GM18520 (cell line): ENCODE measurements around the gene C4BPA.

ENCODE experiments used
- ATAC-seq: cut with Tn5 transposase; IDR thresholded peaks from one replicate; pipeline ENCODE4 v1.9.1; 2021; ENCODE audit not compliant: unreplicated experiment

The C4BPA gene

DNA sequence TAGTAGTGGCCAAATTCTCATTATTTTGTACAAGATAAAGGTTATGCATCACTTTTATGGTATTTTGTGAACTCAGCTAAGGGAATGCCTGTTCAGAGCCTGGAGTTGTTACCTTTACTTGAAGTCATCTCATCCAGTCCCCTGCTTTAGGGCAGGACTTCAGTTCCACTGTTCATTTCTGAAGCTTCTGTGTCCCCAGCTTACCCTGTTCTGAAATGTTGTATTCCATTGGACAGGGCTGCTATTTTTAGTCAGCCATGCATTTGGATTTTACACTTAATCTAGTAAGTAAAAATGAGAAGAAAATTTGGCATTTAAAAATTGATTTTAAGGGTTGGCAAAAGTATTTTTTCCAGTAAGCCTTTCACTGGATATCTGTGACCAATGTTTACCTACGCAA lies 27.0 kb upstream of the C4BPA start:
- no peak for ATAC-seq

DNA sequence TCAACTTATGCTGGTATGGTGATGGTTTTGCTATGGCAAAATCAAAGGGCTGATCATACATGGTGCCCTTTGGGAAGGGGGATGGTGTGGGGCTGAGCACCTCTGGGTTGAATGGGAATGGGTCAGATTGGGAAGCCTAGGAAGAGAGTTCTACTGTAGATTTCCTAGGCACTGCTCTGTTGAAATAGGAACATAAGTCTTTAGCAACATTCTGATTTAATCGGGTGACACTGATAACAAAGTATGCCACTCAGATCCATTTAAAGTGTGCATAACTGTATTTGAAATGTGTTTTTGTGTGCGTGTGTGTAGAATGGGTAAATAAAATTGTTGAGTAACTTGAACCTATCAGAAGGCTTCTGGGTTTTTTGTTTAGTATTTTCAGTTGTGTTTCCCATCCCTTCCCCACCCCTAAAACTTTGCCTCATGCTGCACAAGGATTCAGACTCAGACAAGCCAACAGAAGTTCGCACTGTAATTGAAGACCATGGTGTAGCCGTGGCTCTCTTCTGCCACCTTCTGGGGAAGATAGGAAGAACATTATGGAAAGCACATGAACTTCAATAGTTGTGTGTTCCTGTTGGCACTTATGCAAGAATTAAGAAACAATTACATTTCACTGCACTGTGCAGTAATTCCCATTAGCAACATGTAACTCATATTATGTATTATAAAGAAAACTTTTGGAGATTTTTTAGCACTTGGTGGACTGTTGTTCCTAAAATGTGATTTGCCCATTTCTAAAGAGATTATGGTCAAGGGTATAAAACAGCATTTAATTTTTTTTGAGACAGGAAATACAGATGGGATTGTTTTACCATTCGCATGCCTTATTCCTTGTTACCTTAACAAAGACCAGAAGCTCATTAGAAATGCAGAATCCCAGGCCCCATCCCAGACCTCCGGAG lies 26.3 kb upstream of the C4BPA start:
- no peak for ATAC-seq

- ATAC-seq: no peak
These were observed 25.4 kb upstream of the C4BPA start for GRCh38 chr1:207078578-207079132.

GRCh38 chr1:207079706-207080241 lies 24.3 kb upstream of the C4BPA start:
- no peak for ATAC-seq

GRCh38 chr1:207081088-207081487 lies 22.9 kb upstream of the C4BPA start:
- no peak for ATAC-seq

DNA sequence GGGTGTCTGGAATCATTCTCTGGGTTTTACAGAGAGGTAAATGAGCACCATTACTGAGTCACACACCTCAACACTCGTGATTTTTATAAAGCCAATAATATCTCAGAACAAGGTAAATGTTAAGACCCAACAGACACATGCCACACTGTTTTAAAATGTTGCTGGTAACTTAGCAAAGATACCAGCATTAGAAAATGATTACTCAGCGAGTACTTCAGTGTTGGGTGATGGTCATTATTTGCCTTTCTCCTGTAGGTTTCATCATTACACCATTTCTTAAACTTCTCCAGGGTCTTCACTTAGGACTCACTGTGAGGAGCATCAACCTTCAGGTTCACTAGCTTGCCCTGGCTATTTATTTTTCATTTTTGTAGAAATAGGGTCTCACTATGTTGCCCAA lies 22.2 kb upstream of the C4BPA start:
- ATAC-seq: no peak

DNA sequence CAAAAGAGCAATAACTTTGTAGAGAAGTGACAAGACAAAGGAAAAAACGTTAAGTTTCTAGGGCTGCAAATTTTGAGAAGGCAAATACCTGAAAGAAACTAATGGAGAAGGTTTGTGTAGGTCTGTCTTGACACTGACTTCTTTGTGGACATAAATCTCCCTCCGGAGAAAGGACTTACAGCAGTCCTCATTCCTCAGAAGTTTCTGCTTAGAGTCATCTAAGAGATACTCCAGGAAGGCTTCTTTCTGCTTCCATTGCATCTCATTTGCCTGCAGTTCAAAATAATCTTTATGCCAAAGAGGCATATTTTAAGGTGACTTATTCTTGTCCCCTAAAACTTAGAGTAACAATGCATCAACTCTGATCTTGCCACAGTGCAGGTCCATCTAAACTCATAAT lies 19.8 kb upstream of the C4BPA start:
- no peak for ATAC-seq

- no peak for ATAC-seq
These were observed 19.3 kb upstream of the C4BPA start for GRCh38 chr1:207084701-207085180.

- ATAC-seq: no peak
These were observed 18.1 kb upstream of the C4BPA start for GRCh38 chr1:207085887-207086286.

DNA sequence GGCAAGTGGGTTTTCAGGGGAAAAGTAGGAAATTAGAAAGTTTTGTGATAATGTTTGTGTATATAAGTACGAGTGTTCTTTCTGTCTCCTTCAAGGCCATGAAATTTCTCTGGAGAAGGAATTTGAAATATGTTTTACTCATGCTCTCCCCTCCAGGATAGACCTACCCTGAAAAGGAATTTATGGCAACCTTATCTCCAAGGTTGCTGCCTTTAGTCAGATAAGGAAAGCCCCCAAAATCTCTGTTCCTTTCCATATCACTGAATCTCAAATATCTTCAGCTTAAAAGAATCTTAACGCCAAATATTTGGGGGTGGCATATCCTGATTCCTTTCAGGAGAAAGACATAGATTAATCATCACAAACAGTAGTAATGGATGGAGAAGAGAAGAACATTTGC lies 15.9 kb upstream of the C4BPA start:
- no peak for ATAC-seq

GRCh38 chr1:207088701-207089626 lies 15.1 kb upstream of the C4BPA start, which contains the start of gene C4BPB:
C4BPB (plus strand) TSS chr1:207088860; CDS start chr1:207089532, 672 bp downstream.
- no peak for ATAC-seq

DNA sequence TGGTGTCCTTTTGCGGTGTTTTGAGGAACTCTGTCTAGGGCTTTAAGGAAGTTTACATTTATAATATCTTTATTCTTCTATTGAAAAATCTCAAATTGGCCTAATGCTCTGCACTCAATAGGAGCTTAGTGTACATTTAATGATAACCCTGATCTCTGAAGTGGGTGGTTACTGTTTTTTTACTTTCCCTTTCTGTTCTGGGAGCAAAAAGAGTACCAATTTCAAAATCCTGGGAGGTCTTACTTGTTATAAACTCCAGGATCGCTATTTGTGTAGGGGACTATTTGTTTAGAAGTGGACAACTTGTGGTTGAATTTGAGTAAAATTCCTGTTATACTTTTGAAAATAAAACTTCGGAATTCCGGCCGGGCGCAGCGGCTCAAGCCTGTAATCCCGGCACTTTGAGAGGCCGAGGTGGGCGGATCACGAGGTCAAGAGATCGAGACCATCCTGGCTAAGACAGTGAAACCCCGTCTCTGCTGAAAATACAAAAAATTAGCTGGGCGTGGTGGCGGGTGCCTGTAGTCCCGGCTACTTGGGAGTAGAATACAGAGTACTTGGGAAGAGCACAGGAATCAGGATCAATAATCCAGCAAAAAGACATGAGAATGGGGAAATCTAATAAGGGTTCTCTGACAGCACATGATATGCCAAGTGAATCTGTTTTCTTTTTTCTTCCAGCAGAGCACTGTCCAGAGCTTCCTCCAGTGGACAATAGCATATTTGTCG lies 14.2 kb upstream of the C4BPA start:
- no peak for ATAC-seq

GRCh38 chr1:207091200-207091908 lies 12.7 kb upstream of the C4BPA start:
- ATAC-seq: no peak

GRCh38 chr1:207093944-207094343 lies 10.1 kb upstream of the C4BPA start:
- ATAC-seq: no peak

DNA sequence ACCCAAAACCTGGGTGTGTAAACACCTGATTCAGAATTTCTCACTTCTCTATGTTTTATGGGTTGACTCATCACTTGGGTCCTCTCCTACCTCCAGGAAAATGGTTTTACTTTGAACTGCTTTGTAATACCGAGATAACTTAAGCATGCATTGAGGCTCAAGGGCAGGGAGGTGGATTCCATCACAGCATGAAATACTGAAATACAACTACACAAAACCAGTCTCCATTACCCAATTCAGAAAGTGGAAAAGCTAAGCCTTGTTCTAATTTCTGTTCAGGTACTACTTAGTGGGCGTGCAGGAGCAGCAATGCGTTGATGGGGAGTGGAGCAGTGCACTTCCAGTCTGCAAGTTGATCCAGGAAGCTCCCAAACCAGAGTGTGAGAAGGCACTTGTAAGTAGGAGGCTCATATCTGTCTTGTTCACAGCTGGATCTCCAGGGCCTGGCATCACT lies 6.1 kb upstream of the C4BPA start:
- ATAC-seq: peak; percentile 80

- no peak for ATAC-seq
These were observed 2.3 kb upstream of the C4BPA start for GRCh38 chr1:207101720-207102119.

DNA sequence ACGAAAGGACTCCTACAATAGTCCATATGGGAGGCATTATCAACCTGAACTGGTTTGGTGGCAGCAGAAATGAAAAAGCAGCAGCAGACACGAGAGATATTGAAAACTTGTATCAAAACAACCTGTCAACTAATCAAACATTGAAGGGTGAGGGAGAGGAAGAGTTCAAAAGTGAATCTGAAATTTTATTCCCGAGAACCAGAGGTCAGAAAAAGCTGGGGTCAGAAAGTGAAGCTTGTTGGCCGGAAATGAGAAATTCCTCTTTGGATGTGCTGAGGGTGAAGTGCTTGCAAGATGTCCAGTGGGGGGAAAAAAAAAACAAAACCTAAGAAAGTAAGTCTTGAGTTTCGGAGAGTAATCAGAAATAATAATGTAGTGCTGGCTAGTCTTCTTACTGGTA lies 1.9 kb upstream of the C4BPA start:
- ATAC-seq: no peak

DNA sequence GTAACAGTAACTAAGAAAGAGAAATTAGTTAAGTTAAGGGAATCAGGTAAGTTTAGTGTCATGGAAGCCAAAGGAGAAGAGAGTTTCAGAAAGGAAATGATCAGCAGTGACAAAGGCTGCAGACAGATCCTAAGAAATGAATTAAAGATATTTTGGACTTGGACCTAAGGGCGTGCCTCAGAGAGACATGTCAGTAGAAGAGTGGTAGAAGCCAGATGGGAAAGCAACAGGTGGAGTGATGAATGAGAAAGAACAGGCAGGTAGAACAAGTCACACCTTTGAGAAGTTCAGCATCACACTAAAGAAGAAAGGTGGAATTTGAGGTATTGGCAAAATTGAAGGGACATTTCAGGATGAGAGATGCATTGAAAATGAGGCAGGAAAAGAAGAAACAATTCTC lies 1.4 kb upstream of the C4BPA start:
- no peak for ATAC-seq

GRCh38 chr1:207109004-207109403 lies 5.0 kb downstream of the C4BPA start:
- ATAC-seq: no peak
